ENCODE data around the gene PDHX.

DNA sequence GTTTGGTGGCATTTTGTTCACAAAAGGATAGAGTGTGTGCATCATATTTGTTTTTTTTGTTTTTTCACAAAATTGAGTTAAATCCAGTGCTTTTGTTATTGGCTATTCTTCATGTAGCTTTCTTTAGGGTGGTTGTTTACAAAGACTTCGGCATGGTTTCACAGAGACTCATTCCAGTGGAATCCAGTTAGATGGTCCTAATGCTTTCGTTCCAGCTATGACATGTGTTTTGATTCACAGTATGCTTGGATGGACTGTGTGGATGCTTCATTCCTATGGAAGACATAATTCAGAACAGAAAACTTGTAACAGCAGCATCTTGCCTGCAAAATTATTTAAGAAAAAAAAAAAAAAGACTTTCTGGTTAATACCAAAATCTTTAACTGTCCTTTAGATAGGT, 97.9 kb downstream of the PDHX start:
- TF ChIP-seq CEBPB (IDR thresholded peaks at IDR 0.05) = no peak
- TF ChIP-seq, protein P1, sequence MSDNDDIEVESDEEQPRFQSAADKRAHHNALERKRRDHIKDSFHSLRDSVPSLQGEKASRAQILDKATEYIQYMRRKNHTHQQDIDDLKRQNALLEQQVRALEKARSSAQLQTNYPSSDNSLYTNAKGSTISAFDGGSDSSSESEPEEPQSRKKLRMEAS (IDR thresholded peaks at IDR 0.05) = no peak
- TF ChIP-seq EP300 (IDR thresholded peaks at IDR 0.05; ENCODE audit: borderline replicate concordance) = no peak
- no peak for TF ChIP-seq CREB1 (IDR thresholded peaks at IDR 0.05; ENCODE audit: low read depth)
- TF ChIP-seq YY1 (IDR thresholded peaks at IDR 0.05; ENCODE audit: low read depth) = no peak
- no peak for TF ChIP-seq FOXM1 (IDR thresholded peaks at IDR 0.05; ENCODE audit: borderline replicate concordance, low read depth)
- TF ChIP-seq TAF1 (IDR thresholded peaks at IDR 0.05; ENCODE audit: low read depth) = no peak
- TF ChIP-seq, protein P2, sequence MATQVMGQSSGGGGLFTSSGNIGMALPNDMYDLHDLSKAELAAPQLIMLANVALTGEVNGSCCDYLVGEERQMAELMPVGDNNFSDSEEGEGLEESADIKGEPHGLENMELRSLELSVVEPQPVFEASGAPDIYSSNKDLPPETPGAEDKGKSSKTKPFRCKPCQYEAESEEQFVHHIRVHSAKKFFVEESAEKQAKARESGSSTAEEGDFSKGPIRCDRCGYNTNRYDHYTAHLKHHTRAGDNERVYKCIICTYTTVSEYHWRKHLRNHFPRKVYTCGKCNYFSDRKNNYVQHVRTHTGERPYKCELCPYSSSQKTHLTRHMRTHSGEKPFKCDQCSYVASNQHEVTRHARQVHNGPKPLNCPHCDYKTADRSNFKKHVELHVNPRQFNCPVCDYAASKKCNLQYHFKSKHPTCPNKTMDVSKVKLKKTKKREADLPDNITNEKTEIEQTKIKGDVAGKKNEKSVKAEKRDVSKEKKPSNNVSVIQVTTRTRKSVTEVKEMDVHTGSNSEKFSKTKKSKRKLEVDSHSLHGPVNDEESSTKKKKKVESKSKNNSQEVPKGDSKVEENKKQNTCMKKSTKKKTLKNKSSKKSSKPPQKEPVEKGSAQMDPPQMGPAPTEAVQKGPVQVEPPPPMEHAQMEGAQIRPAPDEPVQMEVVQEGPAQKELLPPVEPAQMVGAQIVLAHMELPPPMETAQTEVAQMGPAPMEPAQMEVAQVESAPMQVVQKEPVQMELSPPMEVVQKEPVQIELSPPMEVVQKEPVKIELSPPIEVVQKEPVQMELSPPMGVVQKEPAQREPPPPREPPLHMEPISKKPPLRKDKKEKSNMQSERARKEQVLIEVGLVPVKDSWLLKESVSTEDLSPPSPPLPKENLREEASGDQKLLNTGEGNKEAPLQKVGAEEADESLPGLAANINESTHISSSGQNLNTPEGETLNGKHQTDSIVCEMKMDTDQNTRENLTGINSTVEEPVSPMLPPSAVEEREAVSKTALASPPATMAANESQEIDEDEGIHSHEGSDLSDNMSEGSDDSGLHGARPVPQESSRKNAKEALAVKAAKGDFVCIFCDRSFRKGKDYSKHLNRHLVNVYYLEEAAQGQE (IDR thresholded peaks at IDR 0.05; ENCODE audit: low read depth) = no peak
- TF ChIP-seq TCF12 (IDR thresholded peaks at IDR 0.05; ENCODE audit: low read depth) = no peak
- no peak for TF ChIP-seq TEAD4 (IDR thresholded peaks at IDR 0.05)
- TF ChIP-seq RAD21 (IDR thresholded peaks at IDR 0.05; ENCODE audit: low read depth) = no peak
- TF ChIP-seq, protein P3, sequence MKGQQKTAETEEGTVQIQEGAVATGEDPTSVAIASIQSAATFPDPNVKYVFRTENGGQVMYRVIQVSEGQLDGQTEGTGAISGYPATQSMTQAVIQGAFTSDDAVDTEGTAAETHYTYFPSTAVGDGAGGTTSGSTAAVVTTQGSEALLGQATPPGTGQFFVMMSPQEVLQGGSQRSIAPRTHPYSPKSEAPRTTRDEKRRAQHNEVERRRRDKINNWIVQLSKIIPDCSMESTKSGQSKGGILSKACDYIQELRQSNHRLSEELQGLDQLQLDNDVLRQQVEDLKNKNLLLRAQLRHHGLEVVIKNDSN (IDR thresholded peaks at IDR 0.05) = no peak
- TF ChIP-seq NFIC (IDR thresholded peaks at IDR 0.05) = no peak

Measured in Ishikawa (cell line).